GM23338 (cell line): Measurements from ENCODE around the gene LGALS3. TPM values are rescaled to one million over a fixed set of nuclear protein-coding genes. Genes with fewer than 3 reads are reported as not detected.

ENCODE experiments used
- CREB1 ChIP-seq: fragments of 250-450 bp; sonication (Bioruptor Pico); IDR thresholded peaks from 2 replicates; pipeline ENCODE4 v1.5.0; 2020; ENCODE audit warnings: low read depth, mild to moderate bottlenecking, moderate library complexity
- ETS1 ChIP-seq: IDR thresholded peaks from 2 replicates; pipeline ENCODE4 v1.6.1; 2016; ENCODE audit warnings: antibody characterized with exemption
- JUNB ChIP-seq: IDR thresholded peaks from one replicate; pipeline ENCODE4 v1.6.1; 2016; ENCODE audit warnings: antibody characterized with exemption; ENCODE audit not compliant: unreplicated experiment
- POLR2AphosphoS5 ChIP-seq: IDR thresholded peaks from 2 replicates; pipeline ENCODE4 v1.6.1; 2016; ENCODE audit warnings: antibody characterized with exemption, low read depth
- REST ChIP-seq: IDR thresholded peaks from one replicate; pipeline ENCODE4 v1.6.1; 2018; ENCODE audit warnings: antibody characterized with exemption; ENCODE audit not compliant: unreplicated experiment
- polyA plus RNA-seq: library from polyadenylated mRNA; unstranded; fragments of >200 nt; fragmentation: Nextera tagmentation; extraction: Ambion mirVana; gene quantifications from 2 replicates; pipeline ENCODE4 v1.2.1, GENCODE V29; 2016
- total RNA-seq: library from RNA; depleted of rRNA; stranded (reverse); fragments of >200 nt; shearing (Covaris generic); gene quantifications from 2 replicates; pipeline ENCODE4 v1.2.3, GENCODE V29; 2014
- TF ChIP-seq, protein P1 (sequence below): fragments of 250-450 bp; sonication (Bioruptor Pico); IDR thresholded peaks from 2 replicates; pipeline ENCODE4 v1.5.0; 2020; ENCODE audit warnings: mild to moderate bottlenecking, moderate library complexity

LGALS3 gene
- total and polyA plus RNA-seq, 2 experiments from 2014 or later = 7.2 to 10.9 TPM

- TF ChIP-seq, protein P1, sequence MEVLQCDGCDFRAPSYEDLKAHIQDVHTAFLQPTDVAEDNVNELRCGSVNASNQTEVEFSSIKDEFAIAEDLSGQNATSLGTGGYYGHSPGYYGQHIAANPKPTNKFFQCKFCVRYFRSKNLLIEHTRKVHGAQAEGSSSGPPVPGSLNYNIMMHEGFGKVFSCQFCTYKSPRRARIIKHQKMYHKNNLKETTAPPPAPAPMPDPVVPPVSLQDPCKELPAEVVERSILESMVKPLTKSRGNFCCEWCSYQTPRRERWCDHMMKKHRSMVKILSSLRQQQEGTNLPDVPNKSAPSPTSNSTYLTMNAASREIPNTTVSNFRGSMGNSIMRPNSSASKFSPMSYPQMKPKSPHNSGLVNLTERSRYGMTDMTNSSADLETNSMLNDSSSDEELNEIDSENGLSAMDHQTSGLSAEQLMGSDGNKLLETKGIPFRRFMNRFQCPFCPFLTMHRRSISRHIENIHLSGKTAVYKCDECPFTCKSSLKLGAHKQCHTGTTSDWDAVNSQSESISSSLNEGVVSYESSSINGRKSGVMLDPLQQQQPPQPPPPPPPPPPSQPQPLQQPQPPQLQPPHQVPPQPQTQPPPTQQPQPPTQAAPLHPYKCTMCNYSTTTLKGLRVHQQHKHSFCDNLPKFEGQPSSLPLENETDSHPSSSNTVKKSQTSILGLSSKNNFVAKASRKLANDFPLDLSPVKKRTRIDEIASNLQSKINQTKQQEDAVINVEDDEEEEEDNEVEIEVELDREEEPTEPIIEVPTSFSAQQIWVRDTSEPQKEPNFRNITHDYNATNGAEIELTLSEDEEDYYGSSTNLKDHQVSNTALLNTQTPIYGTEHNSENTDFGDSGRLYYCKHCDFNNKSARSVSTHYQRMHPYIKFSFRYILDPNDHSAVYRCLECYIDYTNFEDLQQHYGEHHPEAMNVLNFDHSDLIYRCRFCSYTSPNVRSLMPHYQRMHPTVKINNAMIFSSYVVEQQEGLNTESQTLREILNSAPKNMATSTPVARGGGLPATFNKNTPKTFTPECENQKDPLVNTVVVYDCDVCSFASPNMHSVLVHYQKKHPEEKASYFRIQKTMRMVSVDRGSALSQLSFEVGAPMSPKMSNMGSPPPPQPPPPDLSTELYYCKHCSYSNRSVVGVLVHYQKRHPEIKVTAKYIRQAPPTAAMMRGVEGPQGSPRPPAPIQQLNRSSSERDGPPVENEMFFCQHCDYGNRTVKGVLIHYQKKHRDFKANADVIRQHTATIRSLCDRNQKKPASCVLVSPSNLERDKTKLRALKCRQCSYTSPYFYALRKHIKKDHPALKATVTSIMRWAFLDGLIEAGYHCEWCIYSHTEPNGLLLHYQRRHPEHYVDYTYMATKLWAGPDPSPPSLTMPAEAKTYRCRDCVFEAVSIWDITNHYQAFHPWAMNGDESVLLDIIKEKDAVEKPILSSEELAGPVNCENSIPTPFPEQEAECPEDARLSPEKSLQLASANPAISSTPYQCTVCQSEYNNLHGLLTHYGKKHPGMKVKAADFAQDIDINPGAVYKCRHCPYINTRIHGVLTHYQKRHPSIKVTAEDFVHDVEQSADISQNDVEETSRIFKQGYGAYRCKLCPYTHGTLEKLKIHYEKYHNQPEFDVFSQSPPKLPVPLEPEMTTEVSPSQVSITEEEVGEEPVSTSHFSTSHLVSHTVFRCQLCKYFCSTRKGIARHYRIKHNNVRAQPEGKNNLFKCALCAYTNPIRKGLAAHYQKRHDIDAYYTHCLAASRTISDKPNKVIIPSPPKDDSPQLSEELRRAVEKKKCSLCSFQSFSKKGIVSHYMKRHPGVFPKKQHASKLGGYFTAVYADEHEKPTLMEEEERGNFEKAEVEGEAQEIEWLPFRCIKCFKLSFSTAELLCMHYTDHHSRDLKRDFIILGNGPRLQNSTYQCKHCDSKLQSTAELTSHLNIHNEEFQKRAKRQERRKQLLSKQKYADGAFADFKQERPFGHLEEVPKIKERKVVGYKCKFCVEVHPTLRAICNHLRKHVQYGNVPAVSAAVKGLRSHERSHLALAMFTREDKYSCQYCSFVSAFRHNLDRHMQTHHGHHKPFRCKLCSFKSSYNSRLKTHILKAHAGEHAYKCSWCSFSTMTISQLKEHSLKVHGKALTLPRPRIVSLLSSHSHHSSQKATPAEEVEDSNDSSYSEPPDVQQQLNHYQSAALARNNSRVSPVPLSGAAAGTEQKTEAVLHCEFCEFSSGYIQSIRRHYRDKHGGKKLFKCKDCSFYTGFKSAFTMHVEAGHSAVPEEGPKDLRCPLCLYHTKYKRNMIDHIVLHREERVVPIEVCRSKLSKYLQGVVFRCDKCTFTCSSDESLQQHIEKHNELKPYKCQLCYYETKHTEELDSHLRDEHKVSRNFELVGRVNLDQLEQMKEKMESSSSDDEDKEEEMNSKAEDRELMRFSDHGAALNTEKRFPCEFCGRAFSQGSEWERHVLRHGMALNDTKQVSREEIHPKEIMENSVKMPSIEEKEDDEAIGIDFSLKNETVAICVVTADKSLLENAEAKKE = no peak
- no peak for TF ChIP-seq JUNB
- TF ChIP-seq POLR2AphosphoS5 = no peak
- no peak for TF ChIP-seq CREB1
- TF ChIP-seq ETS1 = no peak
- no peak for TF ChIP-seq REST
Observed at GRCh38 chr14:55152052-55152753, 23.2 kb downstream of the LGALS3 start (continued).
